H1 (cell line): ENCODE measurements around the gene DCUN1D4. TPM values are rescaled to one million over a fixed set of nuclear protein-coding genes. Genes with fewer than 3 reads are reported as not detected.

Experiments
- CTCF ChIA-PET: fragments of 300-600 bp; sonication (Branson Sonifier 250); formaldehyde crosslinking; loops from one replicate; lab custom pipeline; 2021; ENCODE audit not compliant: partially characterized antibody; lab: Charles Lee
- POLR2A ChIA-PET: fragments of 300-600 bp; sonication (Branson Sonifier 250); formaldehyde crosslinking; loops from one replicate; lab custom pipeline; 2021; ENCODE audit warnings: inconsistent platforms; ENCODE audit not compliant: partially characterized antibody; lab: Charles Lee
- DNase-seq, 2 experiments: peaks; one replicate each; pipeline versions ENCODE4 v3.0.0 to v3.0.0-alpha.2; 2010 to 2022; ENCODE audit warnings: low spot score in 2 of 2, low read depth in 1 of 2, mixed read lengths in 1 of 2
- FAIRE-seq: peaks from 2 replicates; lab custom pipeline; 2011; peaks lifted over from hg19 to GRCh38; lab: Jason Lieb, UNC
- H2AFZ ChIP-seq: 2 replicates; pipeline ENCODE4 v1.8.1; 2012; ENCODE audit warnings: low read length, inconsistent platforms
- H2AK5ac ChIP-seq: 2 replicates; pipeline ENCODE4 v1.6.1; 2013; ENCODE audit warnings: low read depth, low read length
- H2BK120ac ChIP-seq: replicated peaks from 2 replicates; pipeline ENCODE3; 2013; ENCODE audit warnings: low read depth, low read length, inconsistent platforms
- H2BK12ac ChIP-seq: 2 replicates; pipeline ENCODE4 v1.6.1; 2013; ENCODE audit warnings: low read depth, low read length
- H2BK15ac ChIP-seq: 2 replicates; pipeline ENCODE4 v1.6.1; 2013; ENCODE audit warnings: low read length
- H2BK20ac ChIP-seq: 2 replicates; pipeline ENCODE4 v1.6.1; 2013; ENCODE audit warnings: low read length
- H2BK5ac ChIP-seq: 2 replicates; pipeline ENCODE4 v1.6.1; 2013; ENCODE audit warnings: low read depth, low read length
- H3K14ac ChIP-seq: 2 replicates; pipeline ENCODE4 v1.6.1; 2013; ENCODE audit warnings: inconsistent platforms; ENCODE audit not compliant: insufficient read length
- H3K18ac ChIP-seq: 2 replicates; pipeline ENCODE4 v1.6.1; 2013; ENCODE audit warnings: low read length; ENCODE audit errors: extremely low read depth
- H3K23ac ChIP-seq: 2 replicates; pipeline ENCODE4 v1.6.1; 2013; ENCODE audit warnings: inconsistent platforms; ENCODE audit not compliant: insufficient read length
- H3K23me2 ChIP-seq: 2 replicates; pipeline ENCODE4 v1.6.1; 2013; ENCODE audit warnings: low read depth, low read length
- H3K27ac ChIP-seq: 2 replicates; pipeline ENCODE4 v1.6.1; 2011; ENCODE audit warnings: low read depth, low read length, inconsistent platforms
- H3K27me3 ChIP-seq, 4 experiments: replicated peaks in 1 of 4; 1 replicate in 1 of 4; 2 replicates in 3 of 4; pipeline versions ENCODE4 v1.6.1 to v1.8.1; 2011 to 2013; ENCODE audit warnings: low read length in 3 of 4, mild to moderate bottlenecking in 3 of 4, inconsistent platforms in 2 of 4, mixed read lengths in 2 of 4, moderate library complexity in 1 of 4; ENCODE audit not compliant: control insufficient read depth in 3 of 4, insufficient read depth in 3 of 4; ENCODE audit errors: extremely low read depth in 1 of 4
- H3K36me3 ChIP-seq, 4 experiments: 2 replicates each; pipeline versions ENCODE4 v1.6.1 to v1.8.1; 2011 to 2013; ENCODE audit warnings: mild to moderate bottlenecking in 4 of 4, low read length in 3 of 4, moderate library complexity in 2 of 4, control low read depth in 1 of 4, inconsistent platforms in 1 of 4; ENCODE audit not compliant: insufficient read depth in 4 of 4, control insufficient read depth in 2 of 4
- H3K4ac ChIP-seq: replicated peaks from 2 replicates; pipeline ENCODE3; 2013; ENCODE audit warnings: low read length, low read depth, mixed read lengths, inconsistent platforms; ENCODE audit not compliant: insufficient read length
- H3K4me1 ChIP-seq, 4 experiments: replicated peaks in 1 of 4; 1 replicate in 1 of 4; 2 replicates in 3 of 4; pipeline versions ENCODE4 v1.6.1 to v1.8.1; 2011 to 2013; ENCODE audit warnings: low read length in 3 of 4, inconsistent platforms in 2 of 4, mixed read lengths in 1 of 4; ENCODE audit not compliant: insufficient read depth in 4 of 4, control insufficient read depth in 3 of 4
- H3K4me2 ChIP-seq, 2 experiments: 2 replicates each; pipeline versions ENCODE4 v1.6.1 to v1.8.1; 2011 to 2013; ENCODE audit warnings: low read depth in 2 of 2, low read length in 2 of 2, control low read depth in 1 of 2, inconsistent platforms in 1 of 2, mild to moderate bottlenecking in 1 of 2; ENCODE audit not compliant: insufficient read depth in 1 of 2
- H3K4me3 ChIP-seq, 4 experiments: fragments of 200-600, 300-600 bp in 1 of 4; sonication (generic), shearing (Covaris generic), sonication (Bioruptor Twin) in 1 of 4; 2 replicates each; pipeline versions ENCODE4 v1.5.1 to v1.8.1; 2011 to 2016; ENCODE audit warnings: low read length in 4 of 4, low read depth in 3 of 4, control low read depth in 2 of 4, inconsistent platforms in 2 of 4, mild to moderate bottlenecking in 2 of 4, mixed read lengths in 1 of 4, moderate library complexity in 1 of 4; ENCODE audit not compliant: insufficient read depth in 2 of 4; ENCODE audit errors: extremely low read depth in 1 of 4
- H3K56ac ChIP-seq: replicated peaks from 2 replicates; pipeline ENCODE3; 2013; ENCODE audit warnings: low read depth, mild to moderate bottlenecking, mixed read lengths, low read length, inconsistent platforms; ENCODE audit not compliant: insufficient read length
- H3K79me1 ChIP-seq: 2 replicates; pipeline ENCODE4 v1.6.1; 2013; ENCODE audit warnings: low read depth, low read length, control low read depth
- H3K79me2 ChIP-seq, 2 experiments: 2 replicates each; pipeline versions ENCODE4 v1.6.1 to v1.8.1; 2012 to 2013; ENCODE audit warnings: low read length in 2 of 2, mild to moderate bottlenecking in 2 of 2, inconsistent platforms in 1 of 2; ENCODE audit not compliant: insufficient read depth in 2 of 2, control insufficient read depth in 1 of 2
- H3K9ac ChIP-seq, 4 experiments: replicated peaks in 1 of 4; 1 replicate in 1 of 4; 2 replicates in 3 of 4; pipeline versions ENCODE4 v1.6.1 to v1.8.1; 2011 to 2013; ENCODE audit warnings: low read depth in 3 of 4, low read length in 3 of 4, control low read depth in 2 of 4, mild to moderate bottlenecking in 2 of 4, moderate library complexity in 2 of 4, inconsistent platforms in 1 of 4; ENCODE audit errors: extremely low read depth in 1 of 4
- H3K9me3 ChIP-seq, 2 experiments: 2 replicates each; pipeline versions ENCODE4 v1.6.1 to v1.8.1; 2012 to 2013; ENCODE audit warnings: mild to moderate bottlenecking in 2 of 2, moderate library complexity in 2 of 2, control low read depth in 1 of 2, inconsistent platforms in 1 of 2, low read depth in 1 of 2, low read length in 1 of 2, mixed read lengths in 1 of 2; ENCODE audit not compliant: insufficient read depth in 2 of 2
- H4K20me1 ChIP-seq, 2 experiments: replicated peaks in 1 of 2; 2 replicates each; pipeline versions ENCODE3 to v1.8.1; 2011 to 2013; ENCODE audit warnings: inconsistent platforms in 2 of 2, low read length in 2 of 2, mild to moderate bottlenecking in 1 of 2; ENCODE audit not compliant: insufficient read depth in 2 of 2, control insufficient read depth in 1 of 2
- H4K5ac ChIP-seq: 2 replicates; pipeline ENCODE4 v1.6.1; 2013; ENCODE audit warnings: low read length, low read depth, mixed read lengths, inconsistent platforms; ENCODE audit not compliant: insufficient read length
- H4K8ac ChIP-seq: 2 replicates; pipeline ENCODE4 v1.8.0; 2013; ENCODE audit warnings: mild to moderate bottlenecking, moderate library complexity, low read length, inconsistent platforms; ENCODE audit not compliant: insufficient read depth; ENCODE audit errors: extremely low read depth
- H4K91ac ChIP-seq: replicated peaks from 2 replicates; pipeline ENCODE3; 2013; ENCODE audit warnings: low read length, mixed read lengths, inconsistent platforms; ENCODE audit not compliant: insufficient read length
- CHD1 ChIP-seq: IDR thresholded peaks from 2 replicates; pipeline ENCODE4 v1.6.1; 2012; ENCODE audit warnings: low read depth, low read length, improper control_type of control experiment
- WGBS, 2 experiments: shearing (Covaris generic) in 1 of 2; methylation state at CpG; one replicate each; pipeline versions ENCODE4 v1.1.6 to v1.1.7; 2013 to 2015; ENCODE audit warnings: low lambda C conversion rate in 2 of 2, mixed read lengths in 2 of 2, inconsistent platforms in 1 of 2, low coverage in 1 of 2, missing lambda C conversion rate in 1 of 2; ENCODE audit not compliant: insufficient replicate concordance in 2 of 2, insufficient coverage in 1 of 2, insufficient read length in 1 of 2; ENCODE audit errors: extremely low coverage in 1 of 2, missing lambda C conversion rate in 1 of 2; 5-methylcytosine and 5-hydroxymethylcytosine counted together
- polyA plus RNA-seq, 7 experiments: library from polyadenylated mRNA; depleted of rRNA in 3 of 7; stranded (reverse) in 5 of 7; unstranded in 2 of 7; fragments of >200 nt in 5 of 7; fragments of 200-250 nt in 2 of 7; gene quantifications; 1 replicate in 5 of 7; 2 replicates in 1 of 7; 4 replicates in 1 of 7; pipeline versions ENCODE4 v1.2.1 to v1.2.3, GENCODE V29; 2011 to 2013; ENCODE audit warnings: missing spikeins in 2 of 7, mixed read lengths in 2 of 7
- total RNA-seq: library from RNA; stranded (reverse); fragmentation: NEBNext Ultra II Directional; extraction: Animal tissue kit (Norgen Biotek cat#: 25700); gene quantifications from 2 replicates; pipeline ENCODE4 v1.2.1, GENCODE V29; 2021

The DCUN1D4 gene
- total and polyA plus RNA-seq, 2 of the 8 experiments (the other 6 are each of a cell fraction or from before 2014, with no cell fraction given): 22.9 to 55.9 TPM

DNA sequence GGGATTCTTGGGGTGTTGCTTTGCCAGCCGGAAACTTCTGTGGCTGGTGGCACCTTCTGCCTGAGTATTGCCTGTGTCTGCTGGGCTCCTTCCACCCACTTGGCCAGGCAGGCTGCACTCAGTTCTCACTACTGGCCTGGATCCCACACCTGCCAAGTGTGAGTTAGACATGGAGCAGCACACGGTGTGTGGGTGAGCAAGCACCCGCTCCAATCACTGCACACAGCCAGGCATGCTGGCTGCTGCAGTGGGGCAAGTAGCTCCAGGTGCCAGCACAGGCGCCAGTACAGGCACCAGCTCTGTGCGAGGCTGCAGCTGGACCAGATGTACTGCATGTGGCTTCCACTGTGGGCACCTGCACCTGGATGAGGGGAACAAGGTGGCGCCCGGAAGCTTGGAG lies 23.9 kb downstream of the DCUN1D4 start:
- ChIA-PET POLR2A (interaction anchor here (1.5 kb wide), 1 partner anchor 22 kb away, joined by 4 read pairs; no protein-coding TSS in a partner anchor), CTCF (interaction anchor here (1.3 to 1.6 kb wide), 2 partner anchors 13 to 145 kb away, joined by 3 to 4 read pairs; no protein-coding TSS in a partner anchor)
- Histone ChIP-seq H4K91ac (no peak overlapping the region), H3K36me3 (peaks cover 10 to 47% (median 26%) of the 10 kb centered on the region in 4 experiments; a peak in 7 of 8 replicates), H2BK5ac (no peak overlapping the region), H3K79me2 (peaks cover 0 to 13% of the 10 kb centered on the region in 2 experiments; a peak in 2 of 4 replicates), H3K4me1 (peaks cover 0 to 4% (median 2%) of the 10 kb centered on the region in 4 experiments; a peak in 3 of 7 replicates), H2AFZ (no peak overlapping the region), H3K14ac (no peak overlapping the region), H4K5ac (no peak overlapping the region), H3K23me2 (no peaks in the 10 kb centered on the region), H3K27me3 (no peaks in the 10 kb centered on the region), H2BK12ac (no peak overlapping the region), H2BK15ac (no peak overlapping the region), H2BK20ac (no peak overlapping the region), H3K79me1 (peaks cover 6% of the 10 kb centered on the region), H2AK5ac (no peak overlapping the region), H4K20me1 (peaks cover 3 to 5% of the 10 kb centered on the region in 2 experiments), H3K4me2 (no peak overlapping the region), H3K4me3 (no peak overlapping the region), H3K9ac (no peak overlapping the region), H3K56ac (no peak overlapping the region), H4K8ac (no peak overlapping the region), H3K9me3 (no peaks in the 10 kb centered on the region), H3K23ac (no peak overlapping the region), H2BK120ac (no peak overlapping the region), H3K27ac (no peak overlapping the region), H3K4ac (no peak overlapping the region), H3K18ac (no peak overlapping the region)
- FAIRE-seq: no peak
- DNase-seq: no peak
- WGBS, 2 experiments: 83% methylated on average over 7 of the region's 7 CpGs; no CpG with 5 or more reads in 1 of the 2 experiments
- TF ChIP-seq CHD1: no peak
